K562 (cell line): Measurements from ENCODE around the gene SLC9C2. TPM values are rescaled to one million over a fixed set of nuclear protein-coding genes. Genes with fewer than 3 reads are reported as not detected.

Experiments
- CEBPG ChIP-seq, 3 experiments: fragments of 200-800 bp in 1 of 3; sonication (Bioruptor generic) in 1 of 3; sonication (generic) in 1 of 3; formaldehyde crosslinking in 1 of 3; IDR thresholded peaks in 2 of 3; conservative IDR thresholded peaks in 1 of 3; 2 replicates each; pipeline versions ENCODE4 v1.6.1 to v1.8.0; 2016 to 2022; ENCODE audit warnings: missing compliant biosample characterization in 2 of 3, missing genetic modification characterization in 2 of 3, mild to moderate bottlenecking in 1 of 3, missing genetic modification reagents in 1 of 3
- E2F6 ChIP-seq, 2 experiments: IDR thresholded peaks; 2 replicates each; pipeline ENCODE4 v1.6.1; 2011; ENCODE audit warnings: borderline replicate concordance in 1 of 2, control low read depth in 1 of 2, low read depth in 1 of 2, low read length in 1 of 2, mild to moderate bottlenecking in 1 of 2, mixed read lengths in 1 of 2, moderate library complexity in 1 of 2; ENCODE audit not compliant: insufficient read depth in 1 of 2, insufficient read length in 1 of 2, poor library complexity in 1 of 2, severe bottlenecking in 1 of 2; ENCODE audit errors: extremely low read depth in 1 of 2
- ELK3 ChIP-seq: fragments of 450-650 bp; formaldehyde crosslinking; IDR thresholded peaks from 2 replicates; pipeline ENCODE4 v1.4.0; 2020; ENCODE audit warnings: mild to moderate bottlenecking
- FOXP4 ChIP-seq: sonication (generic); formaldehyde crosslinking; IDR thresholded peaks from 2 replicates; pipeline ENCODE4 v1.8.0; 2022; ENCODE audit warnings: mild to moderate bottlenecking, missing genetic modification reagents, borderline replicate concordance
- HCFC1 ChIP-seq: IDR thresholded peaks from 2 replicates; pipeline ENCODE4 v1.6.1; 2012; ENCODE audit warnings: low read depth, low read length, improper control_type of control experiment
- HES1 ChIP-seq: fragments of 450-650 bp; IDR thresholded peaks from 2 replicates; pipeline ENCODE4 v1.6.1; 2016; ENCODE audit warnings: low read depth, mild to moderate bottlenecking, moderate library complexity
- ID3 ChIP-seq, 2 experiments: fragments of 250-450 bp in 1 of 2; fragments of 450-650 bp in 1 of 2; sonication (Bioruptor Pico) in 1 of 2; IDR thresholded peaks; 2 replicates each; pipeline versions ENCODE4 v1.6.1 to v1.8.0; 2016 to 2021; ENCODE audit warnings: mild to moderate bottlenecking in 2 of 2, moderate library complexity in 2 of 2, missing compliant biosample characterization in 1 of 2, missing genetic modification characterization in 1 of 2
- KLF10 ChIP-seq: fragments of 250-450 bp; sonication (Bioruptor Pico); IDR thresholded peaks from 2 replicates; pipeline ENCODE4 v1.6.1; 2021; ENCODE audit warnings: matching md5 sums
- LCOR ChIP-seq: sonication (generic); formaldehyde crosslinking; IDR thresholded peaks from 2 replicates; pipeline ENCODE4 v1.8.0; 2022; ENCODE audit warnings: mild to moderate bottlenecking, missing genetic modification reagents
- NR0B1 ChIP-seq: fragments of 450-650 bp; IDR thresholded peaks from one replicate; pipeline ENCODE4 v1.6.1; 2018; ENCODE audit warnings: mild to moderate bottlenecking, moderate library complexity; ENCODE audit not compliant: partially characterized antibody
- POLR3A ChIP-seq: IDR thresholded peaks from 2 replicates; pipeline ENCODE4 v1.6.1; 2011; ENCODE audit warnings: borderline replicate concordance, mild to moderate bottlenecking, moderate library complexity; ENCODE audit not compliant: insufficient read length, insufficient read depth; ENCODE audit errors: extremely low read depth
- SMARCE1 ChIP-seq: fragments of 450-650 bp; IDR thresholded peaks from 2 replicates; pipeline ENCODE4 v1.7.1; 2016; ENCODE audit warnings: mild to moderate bottlenecking
- SNIP1 ChIP-seq: fragments of 450-650 bp; IDR thresholded peaks from 2 replicates; pipeline ENCODE4 v1.7.1; 2017; ENCODE audit warnings: low read depth, mild to moderate bottlenecking
- ZBTB8A ChIP-seq: fragments of 450-650 bp; IDR thresholded peaks from 2 replicates; pipeline ENCODE4 v1.6.1; 2018; ENCODE audit warnings: mild to moderate bottlenecking, moderate library complexity; ENCODE audit not compliant: partially characterized antibody
- ZFX ChIP-seq: sonication (generic); formaldehyde crosslinking; IDR thresholded peaks from 2 replicates; pipeline ENCODE4 v1.8.0; 2022; ENCODE audit warnings: mild to moderate bottlenecking, missing genetic modification reagents, moderate library complexity
- ZNF644 ChIP-seq: fragments of 200-800 bp; sonication (Bioruptor generic); IDR thresholded peaks from 2 replicates; pipeline ENCODE4 v1.6.1; 2016; ENCODE audit warnings: low read depth, missing genetic modification characterization, missing compliant biosample characterization
- polyA plus RNA-seq, 8 experiments: library from polyadenylated mRNA; depleted of rRNA in 4 of 8; stranded (reverse) in 5 of 8; unstranded in 3 of 8; fragments of >200 nt; fragmentation: Nextera tagmentation in 2 of 8; fragmentation: Illumina TruSeq in 1 of 8; extraction: Ambion mirVana in 2 of 8; extraction: Trizol in 1 of 8; gene quantifications; 2 replicates each; pipeline versions ENCODE4 v1.2.1 to v1.2.3, GENCODE V29; 2011 to 2014; ENCODE audit warnings: inconsistent platforms in 1 of 8, missing spikeins in 1 of 8
- total RNA-seq, 7 experiments: library from RNA; depleted of rRNA in 6 of 7; stranded (reverse); fragments of >200 nt in 6 of 7; fragmentation: Illumina TruSeq in 2 of 7; extraction: Trizol in 2 of 7; gene quantifications; 2 replicates each; pipeline versions ENCODE4 v1.2.1 to v1.2.3, GENCODE V29; 2011 to 2021; ENCODE audit warnings: low replicate concordance in 1 of 7
- TF ChIP-seq, protein P1 (sequence below): sonication (generic); formaldehyde crosslinking; IDR thresholded peaks from 2 replicates; pipeline ENCODE4 v1.8.1; 2022; ENCODE audit warnings: missing genetic modification reagents

Gene SLC9C2
- total and polyA plus RNA-seq, 9 of the 15 experiments (the other 6 are each of a cell fraction or from before 2014, with no cell fraction given): 0.11 to 0.22 (median 0.15) TPM; not detected in 5

DNA sequence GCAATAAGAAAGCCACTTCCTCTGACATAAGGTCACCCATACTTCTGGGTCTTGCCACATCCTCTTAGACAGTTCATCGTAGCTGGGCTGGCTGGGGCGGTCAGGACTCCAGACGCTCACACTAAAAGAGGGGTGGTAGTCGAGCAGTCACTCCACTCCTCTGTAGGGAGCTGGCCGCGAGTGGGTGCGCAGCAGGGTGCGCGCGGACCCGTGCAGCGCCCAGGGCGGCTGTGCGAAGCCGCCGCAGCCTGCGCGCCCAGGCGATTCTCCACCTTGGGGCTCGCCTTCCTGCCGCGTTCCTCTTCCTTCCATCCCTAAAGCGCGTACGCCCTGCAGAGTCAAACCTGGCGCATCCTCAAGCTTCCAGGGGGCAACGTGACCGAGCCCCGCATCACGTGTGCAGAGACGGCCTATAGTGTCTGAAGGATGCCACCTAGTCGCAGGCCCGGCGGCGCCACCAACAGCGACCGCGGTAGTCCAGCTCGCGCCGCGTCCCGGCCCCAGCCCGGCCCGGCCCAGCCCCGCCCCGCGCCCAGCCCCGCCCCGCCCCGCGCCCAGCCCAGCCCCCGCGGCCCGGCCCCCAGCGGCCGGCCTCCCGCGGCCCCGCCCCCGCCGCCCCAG, 126.1 kb downstream of the SLC9C2 start (continued):
- TF ChIP-seq NR0B1 (no peak), POLR3A (no peak), HES1 (no peak), LCOR (CRISPR knock-in tag) (peak; percentile 28; the same call in 1 of the 2 replicates), FOXP4 (0 out of 2 replicates have a peak, but pooled peaks have one; percentile 63), HCFC1 (peak; percentile 66), KLF10 (CRISPR knock-in tag) (no peak), ELK3 (CRISPR knock-in tag) (no peak), ZFX (CRISPR knock-in tag) (peak; percentile 65), CEBPG (CRISPR knock-in tag; IDR thresholded peaks at IDR 0.05) (peak; percentile 51; the same call in 1 of the 2 replicates), CEBPG (tag; conservative IDR thresholded peaks at IDR 0.05 in 1 of 2, IDR thresholded peaks at IDR 0.05 in 1 of 2) (peak; percentile 24 to 61; a peak in 2 of 4 replicates), E2F6 (IDR thresholded peaks at IDR 0.05; ENCODE audit: borderline replicate concordance in 1 of 2, extremely low read depth in 1 of 2, insufficient read depth in 1 of 2, insufficient read length in 1 of 2, low read depth in 1 of 2, low read length in 1 of 2, poor library complexity in 1 of 2, severe bottlenecking in 1 of 2) (peak; percentile 63 to 67), SNIP1 (no peak), SMARCE1 (no peak), ID3 (CRISPR knock-in tag; IDR thresholded peaks at IDR 0.05) (no peak), ID3 (tag; IDR thresholded peaks at IDR 0.05) (peak; percentile 60; the same call in 1 of the 2 replicates), ZNF644 (tag) (no peak), ZBTB8A (no peak)
- TF ChIP-seq, protein P1, sequence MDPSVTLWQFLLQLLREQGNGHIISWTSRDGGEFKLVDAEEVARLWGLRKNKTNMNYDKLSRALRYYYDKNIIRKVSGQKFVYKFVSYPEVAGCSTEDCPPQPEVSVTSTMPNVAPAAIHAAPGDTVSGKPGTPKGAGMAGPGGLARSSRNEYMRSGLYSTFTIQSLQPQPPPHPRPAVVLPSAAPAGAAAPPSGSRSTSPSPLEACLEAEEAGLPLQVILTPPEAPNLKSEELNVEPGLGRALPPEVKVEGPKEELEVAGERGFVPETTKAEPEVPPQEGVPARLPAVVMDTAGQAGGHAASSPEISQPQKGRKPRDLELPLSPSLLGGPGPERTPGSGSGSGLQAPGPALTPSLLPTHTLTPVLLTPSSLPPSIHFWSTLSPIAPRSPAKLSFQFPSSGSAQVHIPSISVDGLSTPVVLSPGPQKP: no peak
